GM13976 (cell line): Measurements from ENCODE around the gene AKAP12.
"Not testable (repeated sequence)": the region's sequence is repeated elsewhere in the genome, so short reads cannot be mapped to it uniquely, and the experiment has no call there.

ENCODE experiments used
- DNase-seq: peaks from one replicate; pipeline ENCODE4 v3.0.0; 2012; ENCODE audit warnings: low spot score
- CTCF ChIP-seq: IDR thresholded peaks from 2 replicates; pipeline ENCODE4 v1.5.1; 2012; ENCODE audit warnings: borderline replicate concordance, mild to moderate bottlenecking; ENCODE audit not compliant: insufficient read depth; ENCODE audit errors: extremely low read depth, missing control alignments, control extremely low read depth
- in situ Hi-C: fragments of 300-500 bp; cut with MboI; formaldehyde crosslinking; loops from one replicate; pipeline ENCODE4 v1.12.0; 2022; ENCODE audit warnings: low sequenced_read_pairs, mixed read lengths, inconsistent platforms; ENCODE audit not compliant: unreplicated experiment

Gene AKAP12

GRCh38 chr6:151340219-151340978 lies 100.6 kb downstream of the AKAP12 start:
- TF ChIP-seq CTCF = no peak
- no peak for DNase-seq
- in situ Hi-C loops = no loop called here

- TF ChIP-seq CTCF = no peak
- DNase-seq = no peak
- in situ Hi-C loops = no loop called here
Measured at GRCh38 chr6:151341476-151342195, 101.9 kb downstream of the AKAP12 start.

GRCh38 chr6:151342750-151343149 lies 103.0 kb downstream of the AKAP12 start:
- DNase-seq, in situ Hi-C loops: not testable (repeated sequence)

- no peak for DNase-seq
- no peak for TF ChIP-seq CTCF
- in situ Hi-C loops = no loop called here
Measured at GRCh38 chr6:151349651-151350270, 110.0 kb downstream of the AKAP12 start.

GRCh38 chr6:151350442-151351145 lies 110.8 kb downstream of the AKAP12 start:
- no peak for DNase-seq
- in situ Hi-C loops = no loop called here
- TF ChIP-seq CTCF = no peak

- in situ Hi-C loops = no loop called here
- TF ChIP-seq CTCF = no peak
- DNase-seq = no peak
Measured at GRCh38 chr6:151351146-151351700, 111.5 kb downstream of the AKAP12 start.
